Liver (tissue), 9 donors: ENCODE data around the gene NAA35. TPM values are rescaled to one million over a fixed set of nuclear protein-coding genes. Genes with fewer than 3 reads are reported as not detected.

ENCODE experiments used
- DNase-seq: peaks from one replicate; pipeline ENCODE4 v3.0.0-alpha.2; 2017; ENCODE audit warnings: low spot score
- H3K27ac ChIP-seq, 2 donors: one replicate each; pipeline ENCODE4 v1.7.0; 2013; ENCODE audit warnings: inconsistent platforms in 2 of 2, low read length in 2 of 2, control low read depth in 1 of 2, low read depth in 1 of 2, mild to moderate bottlenecking in 1 of 2
- H3K27me3 ChIP-seq, 4 donors: one replicate each; pipeline versions ENCODE4 v1.6.1 to v1.7.0; 2013; ENCODE audit warnings: low read length in 3 of 4, inconsistent platforms in 1 of 4, mild to moderate bottlenecking in 1 of 4, moderate library complexity in 1 of 4; ENCODE audit not compliant: control insufficient read depth in 4 of 4, insufficient read depth in 4 of 4
- H3K36me3 ChIP-seq, 4 donors: one replicate each; pipeline versions ENCODE4 v1.6.1 to v1.7.0; 2013; ENCODE audit warnings: low read length in 3 of 4, mild to moderate bottlenecking in 3 of 4, low read depth in 1 of 4, moderate library complexity in 1 of 4; ENCODE audit not compliant: control insufficient read depth in 4 of 4, insufficient read depth in 3 of 4
- H3K4me1 ChIP-seq, 4 donors: one replicate each; pipeline versions ENCODE4 v1.6.1 to v1.7.0; 2013; ENCODE audit warnings: low read length in 3 of 4, mild to moderate bottlenecking in 3 of 4, moderate library complexity in 1 of 4; ENCODE audit not compliant: control insufficient read depth in 4 of 4, insufficient read depth in 4 of 4
- H3K4me3 ChIP-seq, 3 donors: one replicate each; pipeline versions ENCODE4 v1.6.1 to v1.7.0; 2013; ENCODE audit warnings: low read length in 3 of 3, control low read depth in 1 of 3, low read depth in 1 of 3, mild to moderate bottlenecking in 1 of 3
- H3K9ac ChIP-seq, 2 donors: one replicate each; pipeline ENCODE4 v1.7.0; 2013; ENCODE audit warnings: low read length in 2 of 2, mild to moderate bottlenecking in 2 of 2, moderate library complexity in 2 of 2, control low read depth in 1 of 2, low read depth in 1 of 2
- H3K9me3 ChIP-seq, 4 donors: one replicate each; pipeline versions ENCODE4 v1.6.1 to v1.7.0; 2013; ENCODE audit warnings: low read length in 3 of 4; ENCODE audit not compliant: control insufficient read depth in 4 of 4
- CTCF ChIP-seq: fragments of 150-350 bp; IDR thresholded peaks from 2 replicates; pipeline ENCODE4 v1.5.1; 2017; ENCODE audit warnings: improper control_type of control experiment, low read depth, low read length; ENCODE audit not compliant: missing input control
- EGR1 ChIP-seq, 2 donors: IDR thresholded peaks; 2 replicates each; pipeline ENCODE4 v1.6.1; 2016 to 2018; ENCODE audit warnings: antibody characterized with exemption in 2 of 2, low read depth in 2 of 2
- FOXA1 ChIP-seq: IDR thresholded peaks from 2 replicates; pipeline ENCODE4 v1.6.1; 2016; ENCODE audit warnings: antibody characterized with exemption
- FOXA2 ChIP-seq: IDR thresholded peaks from 2 replicates; pipeline ENCODE4 v1.6.1; 2016; ENCODE audit warnings: antibody characterized with exemption
- GABPA ChIP-seq, 2 donors: IDR thresholded peaks in 1 of 2; conservative IDR thresholded peaks in 1 of 2; 2 replicates each; pipeline ENCODE4 v1.6.1; 2016; ENCODE audit warnings: antibody characterized with exemption in 2 of 2, mild to moderate bottlenecking in 1 of 2, moderate library complexity in 1 of 2
- HNF4A ChIP-seq, 2 donors: conservative IDR thresholded peaks; 2 replicates each; pipeline ENCODE4 v1.6.1; 2016; ENCODE audit warnings: antibody characterized with exemption in 2 of 2, mild to moderate bottlenecking in 2 of 2
- HNF4G ChIP-seq: IDR thresholded peaks from 2 replicates; pipeline ENCODE4 v1.6.1; 2016; ENCODE audit warnings: antibody characterized with exemption
- JUND ChIP-seq, 2 donors: IDR thresholded peaks; 2 replicates each; pipeline ENCODE4 v1.6.1; 2016; ENCODE audit warnings: antibody characterized with exemption in 2 of 2
- MAX ChIP-seq: IDR thresholded peaks from 2 replicates; pipeline ENCODE4 v1.6.1; 2016; ENCODE audit warnings: antibody characterized with exemption
- NR2F2 ChIP-seq: IDR thresholded peaks from 2 replicates; pipeline ENCODE4 v1.6.1; 2016; ENCODE audit warnings: antibody characterized with exemption
- RAD21 ChIP-seq, 2 donors: IDR thresholded peaks; 2 replicates each; pipeline ENCODE4 v1.6.1; 2016; ENCODE audit warnings: antibody characterized with exemption in 2 of 2, mild to moderate bottlenecking in 2 of 2
- RXRA ChIP-seq, 2 donors: IDR thresholded peaks; 2 replicates each; pipeline ENCODE4 v1.6.1; 2017 to 2018; ENCODE audit warnings: antibody characterized with exemption in 2 of 2, mild to moderate bottlenecking in 1 of 2
- SP1 ChIP-seq: IDR thresholded peaks from 2 replicates; pipeline ENCODE4 v1.6.1; 2018; ENCODE audit warnings: antibody characterized with exemption, mild to moderate bottlenecking
- TAF1 ChIP-seq: conservative IDR thresholded peaks from 2 replicates; pipeline ENCODE4 v1.6.1; 2016; ENCODE audit warnings: antibody characterized with exemption, mild to moderate bottlenecking
- YY1 ChIP-seq: IDR thresholded peaks from 2 replicates; pipeline ENCODE4 v1.6.1; 2016; ENCODE audit warnings: antibody characterized with exemption, mild to moderate bottlenecking
- WGBS: extraction: QIAGEN DNeasy Blood & Tissue Kit; methylation state at CpG from one replicate; pipeline ENCODE4 v1.1.7; 2013; 5-methylcytosine and 5-hydroxymethylcytosine counted together
- polyA plus RNA-seq, 2 donors: library from polyadenylated mRNA; stranded (reverse) in 1 of 2; unstranded in 1 of 2; fragments of 200-250 nt in 1 of 2; fragments of >200 nt in 1 of 2; fragmentation: Nextera tagmentation in 1 of 2; extraction: Ambion mirVana in 1 of 2; gene quantifications; one replicate each; pipeline versions ENCODE4 v1.2.1 to v1.2.3, GENCODE V29; 2013 to 2015
- total RNA-seq, 2 donors: library from RNA; depleted of rRNA; stranded (reverse); fragments of >200 nt; gene quantifications; one replicate each; pipeline ENCODE4 v1.2.3, GENCODE V29; 2014
- TF ChIP-seq, protein P1 (sequence below): IDR thresholded peaks from 2 replicates; pipeline ENCODE4 v1.6.1; 2016; ENCODE audit warnings: antibody characterized with exemption, mild to moderate bottlenecking
- TF ChIP-seq, protein P2 (sequence below): IDR thresholded peaks from 2 replicates; pipeline ENCODE4 v1.6.1; 2016; ENCODE audit warnings: antibody characterized with exemption
- TF ChIP-seq, protein P3 (sequence below): IDR thresholded peaks from 2 replicates; pipeline ENCODE4 v1.6.1; 2016; ENCODE audit warnings: antibody characterized with exemption
- donor health status: healthy.
- donor health status: healthy.
- donor health status: healthy.
- donor health status: healthy.
- donor health status: healthy.

NAA35 gene
- total and polyA plus RNA-seq, 4 donors: 5.2 to 14.8 (median 9.2) TPM

GRCh38 chr9:86061972-86062739, 121.2 kb downstream of the NAA35 start:
- Histone ChIP-seq H3K27ac (no peak overlapping the region), H3K9ac (no peak overlapping the region), H3K4me3 (no peak overlapping the region), H3K4me1 (peaks cover 1 to 16% (median 11%) of the 10 kb centered on the region in 4 donors), H3K9me3 (no peaks in the 10 kb centered on the region), H3K36me3 (no peaks in the 10 kb centered on the region), H3K27me3 (no peaks in the 10 kb centered on the region)
- DNase-seq: no peak
- TF ChIP-seq TAF1 (no peak), JUND (IDR thresholded peaks at IDR 0.05) (no peak), FOXA2 (no peak), GABPA (IDR thresholded peaks at IDR 0.05 in 1 of 2, conservative IDR thresholded peaks at IDR 0.05 in 1 of 2) (no peak), RAD21 (IDR thresholded peaks at IDR 0.05) (no peak), HNF4A (conservative IDR thresholded peaks at IDR 0.05) (no peak), EGR1 (IDR thresholded peaks at IDR 0.05; ENCODE audit: low read depth in 2 of 2) (no peak), RXRA (IDR thresholded peaks at IDR 0.05) (no peak), MAX (no peak), FOXA1 (no peak), SP1 (no peak), NR2F2 (no peak), YY1 (no peak), HNF4G (no peak), CTCF (no peak)
- TF ChIP-seq, protein P1, sequence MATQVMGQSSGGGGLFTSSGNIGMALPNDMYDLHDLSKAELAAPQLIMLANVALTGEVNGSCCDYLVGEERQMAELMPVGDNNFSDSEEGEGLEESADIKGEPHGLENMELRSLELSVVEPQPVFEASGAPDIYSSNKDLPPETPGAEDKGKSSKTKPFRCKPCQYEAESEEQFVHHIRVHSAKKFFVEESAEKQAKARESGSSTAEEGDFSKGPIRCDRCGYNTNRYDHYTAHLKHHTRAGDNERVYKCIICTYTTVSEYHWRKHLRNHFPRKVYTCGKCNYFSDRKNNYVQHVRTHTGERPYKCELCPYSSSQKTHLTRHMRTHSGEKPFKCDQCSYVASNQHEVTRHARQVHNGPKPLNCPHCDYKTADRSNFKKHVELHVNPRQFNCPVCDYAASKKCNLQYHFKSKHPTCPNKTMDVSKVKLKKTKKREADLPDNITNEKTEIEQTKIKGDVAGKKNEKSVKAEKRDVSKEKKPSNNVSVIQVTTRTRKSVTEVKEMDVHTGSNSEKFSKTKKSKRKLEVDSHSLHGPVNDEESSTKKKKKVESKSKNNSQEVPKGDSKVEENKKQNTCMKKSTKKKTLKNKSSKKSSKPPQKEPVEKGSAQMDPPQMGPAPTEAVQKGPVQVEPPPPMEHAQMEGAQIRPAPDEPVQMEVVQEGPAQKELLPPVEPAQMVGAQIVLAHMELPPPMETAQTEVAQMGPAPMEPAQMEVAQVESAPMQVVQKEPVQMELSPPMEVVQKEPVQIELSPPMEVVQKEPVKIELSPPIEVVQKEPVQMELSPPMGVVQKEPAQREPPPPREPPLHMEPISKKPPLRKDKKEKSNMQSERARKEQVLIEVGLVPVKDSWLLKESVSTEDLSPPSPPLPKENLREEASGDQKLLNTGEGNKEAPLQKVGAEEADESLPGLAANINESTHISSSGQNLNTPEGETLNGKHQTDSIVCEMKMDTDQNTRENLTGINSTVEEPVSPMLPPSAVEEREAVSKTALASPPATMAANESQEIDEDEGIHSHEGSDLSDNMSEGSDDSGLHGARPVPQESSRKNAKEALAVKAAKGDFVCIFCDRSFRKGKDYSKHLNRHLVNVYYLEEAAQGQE: no peak
- TF ChIP-seq, protein P2, sequence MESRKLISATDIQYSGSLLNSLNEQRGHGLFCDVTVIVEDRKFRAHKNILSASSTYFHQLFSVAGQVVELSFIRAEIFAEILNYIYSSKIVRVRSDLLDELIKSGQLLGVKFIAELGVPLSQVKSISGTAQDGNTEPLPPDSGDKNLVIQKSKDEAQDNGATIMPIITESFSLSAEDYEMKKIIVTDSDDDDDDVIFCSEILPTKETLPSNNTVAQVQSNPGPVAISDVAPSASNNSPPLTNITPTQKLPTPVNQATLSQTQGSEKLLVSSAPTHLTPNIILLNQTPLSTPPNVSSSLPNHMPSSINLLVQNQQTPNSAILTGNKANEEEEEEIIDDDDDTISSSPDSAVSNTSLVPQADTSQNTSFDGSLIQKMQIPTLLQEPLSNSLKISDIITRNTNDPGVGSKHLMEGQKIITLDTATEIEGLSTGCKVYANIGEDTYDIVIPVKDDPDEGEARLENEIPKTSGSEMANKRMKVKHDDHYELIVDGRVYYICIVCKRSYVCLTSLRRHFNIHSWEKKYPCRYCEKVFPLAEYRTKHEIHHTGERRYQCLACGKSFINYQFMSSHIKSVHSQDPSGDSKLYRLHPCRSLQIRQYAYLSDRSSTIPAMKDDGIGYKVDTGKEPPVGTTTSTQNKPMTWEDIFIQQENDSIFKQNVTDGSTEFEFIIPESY: no peak
- TF ChIP-seq, protein P3, sequence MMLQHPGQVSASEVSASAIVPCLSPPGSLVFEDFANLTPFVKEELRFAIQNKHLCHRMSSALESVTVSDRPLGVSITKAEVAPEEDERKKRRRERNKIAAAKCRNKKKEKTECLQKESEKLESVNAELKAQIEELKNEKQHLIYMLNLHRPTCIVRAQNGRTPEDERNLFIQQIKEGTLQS: no peak
- 70% methylated on average over 11 of the region's 11 CpGs for WGBS
